ENCODE data around the gene CPNE5.

The CPNE5 gene

GRCh38 chr6:36838896-36839748, at the start of gene CPNE5:
Gene CPNE5 (minus strand): TSS chr6:36839444. CDS start chr6:36839377, 67 bp downstream.
- peak; percentile 47 for DNase-seq (ENCODE audit: low spot score)
- FAIRE-seq: no peak

GRCh38 chr6:36888115-36888643, 48.9 kb upstream of the CPNE5 start:
- no peak for FAIRE-seq

GRCh38 chr6:36886950-36887618, 47.8 kb upstream of the CPNE5 start:
- FAIRE-seq: no peak
- DNase-seq (ENCODE audit: low spot score): no peak

More at GRCh38 chr6:36888115-36888643, 48.9 kb upstream of the CPNE5 start:
- DNase-seq (ENCODE audit: low spot score): no peak

- FAIRE-seq (peak; percentile 63), DNase-seq (ENCODE audit: low spot score) (peak; percentile 96)
Observed at GRCh38 chr6:36885461-36886401, 46.5 kb upstream of the CPNE5 start, which contains the start of gene C6orf89. Gene C6orf89 (plus strand): TSS chr6:36885952. CDS start chr6:36899445, 13,493 bp downstream.

DNA sequence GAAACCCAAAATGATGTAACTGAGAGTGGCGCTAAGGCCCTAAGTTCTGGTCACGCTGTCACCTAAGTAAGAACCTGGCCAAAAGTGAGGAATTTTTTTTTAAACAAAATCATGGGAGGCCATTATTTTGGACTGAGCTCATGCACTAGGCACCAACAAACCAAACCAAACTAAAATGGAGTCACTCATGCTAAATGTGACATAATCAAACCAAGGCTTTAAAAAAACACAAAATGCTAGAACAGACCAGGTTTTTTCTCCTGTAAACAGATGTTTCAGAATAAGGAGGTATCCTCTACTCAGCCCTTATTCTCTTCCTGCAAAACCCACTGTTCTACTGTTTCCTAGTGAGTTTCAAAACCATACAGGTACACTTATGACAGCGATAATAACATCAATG, 45.4 kb upstream of the CPNE5 start:
- FAIRE-seq: no peak
- no peak for DNase-seq (ENCODE audit: low spot score)

GRCh38 chr6:36875250-36875633, 36.0 kb upstream of the CPNE5 start:
- DNase-seq (ENCODE audit: low spot score): no peak
- no peak for FAIRE-seq

DNA sequence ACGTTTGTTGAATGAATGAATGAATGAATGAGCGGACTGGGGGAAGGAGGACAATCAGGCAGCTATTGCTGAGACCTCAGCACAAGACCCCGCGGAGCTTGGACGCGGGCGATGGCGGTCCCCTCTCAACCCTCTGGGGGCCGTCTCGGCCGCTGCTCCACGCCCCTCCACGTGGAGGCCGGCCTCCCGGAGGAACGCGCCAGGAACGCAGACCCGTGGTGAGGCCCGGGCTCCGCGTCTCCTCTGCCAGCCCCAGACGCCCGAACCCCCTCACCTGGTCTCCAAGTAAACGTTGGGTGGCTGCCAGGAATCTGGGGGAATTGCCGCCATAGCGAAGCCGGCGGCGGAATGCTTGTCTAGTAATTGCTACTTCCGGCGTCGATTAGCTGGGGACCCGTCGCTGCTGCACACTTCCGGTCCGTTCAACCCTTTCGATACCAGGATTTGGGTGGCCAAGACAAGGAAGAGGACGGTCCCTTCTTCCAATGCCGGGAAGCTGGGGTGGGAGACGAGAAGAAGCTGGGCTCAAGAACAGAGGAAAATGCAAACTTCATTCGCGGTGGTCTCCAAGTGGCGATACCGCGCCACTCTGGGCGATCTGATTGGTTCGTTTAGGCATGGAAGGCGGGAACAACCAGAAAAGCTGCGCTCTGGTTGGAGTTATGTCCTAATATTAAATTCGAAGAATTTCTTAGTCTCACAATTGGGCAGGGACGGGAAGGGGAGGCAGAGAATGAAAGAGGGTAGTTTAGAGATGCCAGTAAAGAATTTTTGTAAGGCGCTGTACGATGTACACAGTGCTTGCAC, 35.4 kb upstream of the CPNE5 start, which contains the start of gene PPIL1:
Gene PPIL1, minus strand, starts transcription at position 361 of the 807 bp plus-strand sequence. Its CDS starts 31 bp downstream, at position 330.
- DNase-seq (ENCODE audit: low spot score): peak; percentile 94
- peak; percentile 37 for FAIRE-seq

DNA sequence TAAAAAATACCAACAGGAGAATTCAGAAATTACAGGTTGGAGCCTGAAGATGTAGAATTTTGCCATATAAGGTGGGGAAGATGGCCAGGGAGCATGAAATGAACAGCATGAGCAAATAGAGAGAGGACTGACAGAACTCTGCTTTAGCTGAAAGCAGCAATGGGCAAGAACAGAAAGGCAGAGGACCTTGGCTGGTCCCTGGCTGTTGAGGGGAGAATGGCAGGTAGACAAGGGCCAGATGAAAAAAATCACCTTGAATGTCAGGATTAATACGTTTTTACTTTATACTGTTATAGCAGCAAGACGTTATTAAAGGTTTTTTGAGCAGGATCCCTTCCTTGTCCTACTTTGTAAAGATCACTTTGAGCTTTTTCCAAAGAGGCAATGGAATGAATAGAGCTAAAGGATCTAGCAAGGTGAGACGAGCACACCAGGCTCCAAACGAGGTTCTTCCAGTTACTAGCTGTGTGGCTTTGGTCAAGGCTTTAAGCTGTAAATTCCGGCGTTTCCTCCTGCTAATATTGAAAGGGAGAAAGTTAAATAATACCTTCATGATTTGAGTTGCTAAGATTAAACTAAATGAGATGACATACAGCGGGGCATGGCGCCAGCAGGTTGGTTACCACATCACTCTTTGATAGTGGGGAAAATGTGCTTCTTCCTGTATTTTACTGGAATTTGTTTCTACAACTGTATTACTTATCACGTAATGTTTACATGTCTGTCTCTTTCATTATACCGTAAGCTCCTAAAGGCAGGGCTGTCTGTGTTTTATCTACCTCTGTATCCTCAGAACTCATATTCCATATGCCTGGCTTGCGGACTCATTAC, 34.6 kb upstream of the CPNE5 start:
- FAIRE-seq: no peak
- no peak for DNase-seq (ENCODE audit: low spot score)

GRCh38 chr6:36873115-36873514, 33.9 kb upstream of the CPNE5 start:
- FAIRE-seq: no peak

GRCh38 chr6:36871686-36872085, 32.4 kb upstream of the CPNE5 start:
- FAIRE-seq: no peak
- DNase-seq (ENCODE audit: low spot score): no peak

More at GRCh38 chr6:36873115-36873514, 33.9 kb upstream of the CPNE5 start:
- DNase-seq (ENCODE audit: low spot score): no peak

GRCh38 chr6:36867471-36868224, 28.4 kb upstream of the CPNE5 start:
- no peak for DNase-seq (ENCODE audit: low spot score)
- no peak for FAIRE-seq

GRCh38 chr6:36865835-36866234, 26.6 kb upstream of the CPNE5 start:
- FAIRE-seq: no peak

GRCh38 chr6:36863670-36864540, 24.7 kb upstream of the CPNE5 start:
- FAIRE-seq (no peak), DNase-seq (ENCODE audit: low spot score) (no peak)

More at GRCh38 chr6:36865835-36866234, 26.6 kb upstream of the CPNE5 start:
- no peak for DNase-seq (ENCODE audit: low spot score)

DNA sequence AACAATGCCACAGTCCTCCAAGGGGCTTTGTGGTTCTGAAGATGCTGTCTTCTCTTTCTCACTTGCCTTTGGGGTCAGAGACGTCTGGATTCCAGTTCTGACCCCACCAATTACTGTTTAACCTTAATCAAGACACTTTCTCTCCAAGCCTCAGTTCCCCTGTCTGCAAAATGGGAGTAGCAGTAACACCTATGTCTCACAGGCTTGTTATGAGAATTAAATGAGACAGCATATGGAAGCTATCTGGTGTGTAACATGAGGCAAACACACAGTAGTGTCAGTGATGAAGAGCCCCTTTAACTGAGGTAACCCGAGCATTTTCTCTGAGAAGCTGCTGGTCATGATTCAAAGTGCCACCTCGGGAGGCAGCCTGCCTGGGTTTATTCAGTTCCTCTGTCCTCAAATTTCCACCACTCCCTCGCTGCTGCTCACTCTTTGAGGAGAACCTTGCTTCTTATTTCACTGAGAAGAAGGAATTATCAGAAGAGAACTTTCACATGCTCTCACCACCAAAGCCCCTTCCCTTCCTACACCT, 23.7 kb upstream of the CPNE5 start:
- DNase-seq (ENCODE audit: low spot score) (no peak), FAIRE-seq (no peak)

DNA sequence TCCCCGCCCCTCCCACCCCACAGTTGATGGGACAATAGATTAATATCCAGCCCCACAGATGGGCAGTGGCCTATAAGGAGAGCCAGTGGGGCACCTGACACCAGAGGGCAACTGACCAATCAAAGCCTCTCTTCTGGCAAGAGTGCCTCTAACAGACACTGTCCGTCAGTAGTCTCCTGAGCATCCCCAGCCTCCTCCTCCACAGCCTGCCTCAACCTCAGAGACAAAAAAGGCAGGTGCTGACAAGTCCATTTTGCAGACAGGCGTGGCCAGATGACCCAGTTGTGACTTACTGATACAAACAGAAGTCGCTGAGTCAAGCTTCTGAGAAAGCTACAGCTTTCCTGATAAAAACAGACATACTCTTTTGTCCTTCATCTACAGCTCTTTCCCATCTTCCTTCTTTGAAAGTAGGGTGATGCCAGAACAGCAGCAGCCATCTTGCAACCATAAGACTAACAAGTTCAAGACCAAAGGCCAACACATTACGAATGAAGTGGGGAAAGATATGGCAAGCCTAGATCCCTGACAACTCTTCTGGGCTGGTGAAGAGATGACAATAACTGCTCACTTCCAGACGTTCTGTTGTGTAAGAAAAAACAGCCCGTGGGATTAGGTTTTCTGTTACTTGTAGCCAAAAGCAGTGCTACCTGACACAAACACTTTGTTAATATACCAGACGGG, 23.1 kb upstream of the CPNE5 start:
- DNase-seq (ENCODE audit: low spot score) (no peak), FAIRE-seq (no peak)

GRCh38 chr6:36860126-36860525, 20.9 kb upstream of the CPNE5 start:
- FAIRE-seq (no peak), DNase-seq (ENCODE audit: low spot score) (no peak)
